HG03139 (cell line): ENCODE results near the gene RUBCNL.

Experiments
- ATAC-seq: cut with Tn5 transposase; IDR thresholded peaks from one replicate; pipeline ENCODE4 v1.9.1; 2021; ENCODE audit not compliant: unreplicated experiment

Gene RUBCNL

GRCh38 chr13:46342538-46342937 lies 44.5 kb downstream of the RUBCNL start:
- ATAC-seq, result no peak

GRCh38 chr13:46341112-46341711 lies 45.8 kb downstream of the RUBCNL start:
- peak; percentile 47 for ATAC-seq

- no peak for ATAC-seq
These were observed 46.4 kb downstream of the RUBCNL start for GRCh38 chr13:46340631-46341111.

- no peak for ATAC-seq
These were observed 47.0 kb downstream of the RUBCNL start for GRCh38 chr13:46340011-46340410.

- no peak for ATAC-seq
These were observed 47.9 kb downstream of the RUBCNL start for GRCh38 chr13:46339035-46339666.

- ATAC-seq, result no peak
These were observed 49.4 kb downstream of the RUBCNL start for GRCh38 chr13:46337700-46338099.

GRCh38 chr13:46334035-46334822 lies 52.8 kb downstream of the RUBCNL start:
- ATAC-seq, result no peak

GRCh38 chr13:46332772-46333171 lies 54.3 kb downstream of the RUBCNL start:
- ATAC-seq, result no peak

GRCh38 chr13:46329624-46330023 lies 57.4 kb downstream of the RUBCNL start:
- ATAC-seq, result no peak

GRCh38 chr13:46327246-46327645 lies 59.8 kb downstream of the RUBCNL start:
- no peak for ATAC-seq

GRCh38 chr13:46324976-46325375 lies 62.1 kb downstream of the RUBCNL start:
- no peak for ATAC-seq

- ATAC-seq, result no peak
These were observed 65.4 kb downstream of the RUBCNL start for GRCh38 chr13:46321494-46322225.

GRCh38 chr13:46320821-46321220 lies 66.2 kb downstream of the RUBCNL start:
- ATAC-seq, result no peak

GRCh38 chr13:46320406-46320805 lies 66.6 kb downstream of the RUBCNL start:
- ATAC-seq, result no peak

GRCh38 chr13:46318986-46319385 lies 68.1 kb downstream of the RUBCNL start:
- ATAC-seq, result no peak

- no peak for ATAC-seq
These were observed 69.9 kb downstream of the RUBCNL start for GRCh38 chr13:46317120-46317519.

- ATAC-seq, result no peak
These were observed 71.5 kb downstream of the RUBCNL start for GRCh38 chr13:46315491-46316075.

- ATAC-seq, result no peak
These were observed 72.0 kb downstream of the RUBCNL start for GRCh38 chr13:46315036-46315435.

- ATAC-seq, result no peak
These were observed 72.5 kb downstream of the RUBCNL start for GRCh38 chr13:46314587-46314986.

- ATAC-seq, result no peak
These were observed 73.4 kb downstream of the RUBCNL start for GRCh38 chr13:46313432-46314257.
